ENCODE measurements around the gene TRIM62.

Gene TRIM62

GRCh38 chr1:33188572-33189275 lies 6.9 kb upstream of the TRIM62 start:
- Mint-ChIP-seq H3K36me3 (ENCODE audit: low read depth) (no peaks in the 10 kb centered on the region), H3K27me3 (ENCODE audit: low read depth) (peaks cover 24% of the 10 kb centered on the region), H3K27ac (no peak overlapping the region), H3K4me1 (ENCODE audit: low read depth) (peaks cover 6% of the 10 kb centered on the region), H3K9me3 (no peaks in the 10 kb centered on the region), H3K4me3 (no peak overlapping the region)
- no peak for DNase-seq (ENCODE audit: low spot score)

GRCh38 chr1:33186936-33187335 lies 5.1 kb upstream of the TRIM62 start:
- peaks cover 11% of the 10 kb centered on the region for H3K4me1 Mint-ChIP-seq (ENCODE audit: low read depth)
- DNase-seq (ENCODE audit: low spot score): no peak
- H3K36me3 Mint-ChIP-seq (ENCODE audit: low read depth): no peaks in the 10 kb centered on the region
- no peak overlapping the region for H3K27ac Mint-ChIP-seq
- H3K9me3 Mint-ChIP-seq: no peaks in the 10 kb centered on the region
- no peak overlapping the region for H3K4me3 Mint-ChIP-seq
- peaks cover 29% of the 10 kb centered on the region for H3K27me3 Mint-ChIP-seq (ENCODE audit: low read depth)

- peaks cover 10% of the 10 kb centered on the region for H3K4me1 Mint-ChIP-seq (ENCODE audit: low read depth)
- peaks cover 28% of the 10 kb centered on the region for H3K27me3 Mint-ChIP-seq (ENCODE audit: low read depth)
- no peak overlapping the region for H3K27ac Mint-ChIP-seq
- H3K9me3 Mint-ChIP-seq: no peaks in the 10 kb centered on the region
- H3K36me3 Mint-ChIP-seq (ENCODE audit: low read depth): no peaks in the 10 kb centered on the region
- H3K4me3 Mint-ChIP-seq: no peak overlapping the region
- DNase-seq (ENCODE audit: low spot score): no peak
Observed at GRCh38 chr1:33185541-33185940, 3.7 kb upstream of the TRIM62 start.

GRCh38 chr1:33183306-33183705 lies 1.5 kb upstream of the TRIM62 start:
- H3K36me3 Mint-ChIP-seq (ENCODE audit: low read depth): no peaks in the 10 kb centered on the region
- peaks cover 17% of the 10 kb centered on the region for H3K4me1 Mint-ChIP-seq (ENCODE audit: low read depth)
- H3K9me3 Mint-ChIP-seq: no peaks in the 10 kb centered on the region
- no peak for DNase-seq (ENCODE audit: low spot score)
- H3K4me3 Mint-ChIP-seq: peak overlapping the region; percentile 68
- H3K27me3 Mint-ChIP-seq (ENCODE audit: low read depth): peaks cover 28% of the 10 kb centered on the region
- no peak overlapping the region for H3K27ac Mint-ChIP-seq

GRCh38 chr1:33182896-33183295 lies 1.1 kb upstream of the TRIM62 start:
- Mint-ChIP-seq H3K27me3 (ENCODE audit: low read depth) (peaks cover 28% of the 10 kb centered on the region), H3K27ac (no peak overlapping the region), H3K4me1 (ENCODE audit: low read depth) (peaks cover 17% of the 10 kb centered on the region), H3K9me3 (no peaks in the 10 kb centered on the region), H3K36me3 (ENCODE audit: low read depth) (no peaks in the 10 kb centered on the region), H3K4me3 (peak overlapping the region; percentile 68)
- no peak for DNase-seq (ENCODE audit: low spot score)

GRCh38 chr1:33182401-33182841 lies 578 bp upstream of the TRIM62 start:
- no peak overlapping the region for H3K27ac Mint-ChIP-seq
- peaks cover 28% of the 10 kb centered on the region for H3K27me3 Mint-ChIP-seq (ENCODE audit: low read depth)
- H3K4me3 Mint-ChIP-seq: peak overlapping the region; percentile 68
- no peak for DNase-seq (ENCODE audit: low spot score)
- H3K9me3 Mint-ChIP-seq: no peaks in the 10 kb centered on the region
- H3K36me3 Mint-ChIP-seq (ENCODE audit: low read depth): no peaks in the 10 kb centered on the region
- H3K4me1 Mint-ChIP-seq (ENCODE audit: low read depth): peaks cover 17% of the 10 kb centered on the region

- Mint-ChIP-seq H3K9me3 (no peaks in the 10 kb centered on the region), H3K4me1 (ENCODE audit: low read depth) (peaks cover 17% of the 10 kb centered on the region), H3K4me3 (peak overlapping the region; percentile 87), H3K36me3 (ENCODE audit: low read depth) (no peaks in the 10 kb centered on the region), H3K27me3 (ENCODE audit: low read depth) (peaks cover 28% of the 10 kb centered on the region), H3K27ac (peak overlapping the region; percentile 92)
- peak; percentile 76 for DNase-seq (ENCODE audit: low spot score)
Observed at GRCh38 chr1:33180911-33181890, 642 bp downstream of the TRIM62 start.

- peak overlapping the region; percentile 92 for H3K27ac Mint-ChIP-seq
Observed at GRCh38 chr1:33180226-33180910, 1.5 kb downstream of the TRIM62 start.

GRCh38 chr1:33178836-33179439 lies 2.9 kb downstream of the TRIM62 start:
- peaks cover 17% of the 10 kb centered on the region for H3K27me3 Mint-ChIP-seq (ENCODE audit: low read depth)
- no peaks in the 10 kb centered on the region for H3K9me3 Mint-ChIP-seq
- no peak overlapping the region for H3K27ac Mint-ChIP-seq
- H3K36me3 Mint-ChIP-seq (ENCODE audit: low read depth): no peaks in the 10 kb centered on the region
- DNase-seq (ENCODE audit: low spot score): no peak
- peaks cover 17% of the 10 kb centered on the region for H3K4me1 Mint-ChIP-seq (ENCODE audit: low read depth)
- no peak overlapping the region for H3K4me3 Mint-ChIP-seq

More at GRCh38 chr1:33180226-33180910, 1.5 kb downstream of the TRIM62 start:
- Mint-ChIP-seq H3K4me1 (ENCODE audit: low read depth) (peaks cover 17% of the 10 kb centered on the region), H3K36me3 (ENCODE audit: low read depth) (no peaks in the 10 kb centered on the region), H3K4me3 (peak overlapping the region; percentile 87), H3K27me3 (ENCODE audit: low read depth) (peaks cover 23% of the 10 kb centered on the region), H3K9me3 (no peaks in the 10 kb centered on the region)
- DNase-seq (ENCODE audit: low spot score): no peak

GRCh38 chr1:33177996-33178540 lies 3.8 kb downstream of the TRIM62 start:
- Mint-ChIP-seq H3K27me3 (ENCODE audit: low read depth) (peaks cover 8% of the 10 kb centered on the region), H3K36me3 (ENCODE audit: low read depth) (no peaks in the 10 kb centered on the region), H3K4me1 (ENCODE audit: low read depth) (peaks cover 17% of the 10 kb centered on the region), H3K27ac (no peak overlapping the region), H3K9me3 (no peaks in the 10 kb centered on the region), H3K4me3 (no peak overlapping the region)
- DNase-seq (ENCODE audit: low spot score): no peak

GRCh38 chr1:33176887-33177286 lies 5.0 kb downstream of the TRIM62 start:
- DNase-seq (ENCODE audit: low spot score): no peak
- Mint-ChIP-seq H3K4me3 (no peak overlapping the region), H3K36me3 (ENCODE audit: low read depth) (no peaks in the 10 kb centered on the region), H3K4me1 (ENCODE audit: low read depth) (peaks cover 16% of the 10 kb centered on the region), H3K27me3 (ENCODE audit: low read depth) (no peaks in the 10 kb centered on the region), H3K9me3 (no peaks in the 10 kb centered on the region), H3K27ac (no peak overlapping the region)

GRCh38 chr1:33176362-33176850 lies 5.4 kb downstream of the TRIM62 start:
- H3K27ac Mint-ChIP-seq: no peak overlapping the region
- H3K27me3 Mint-ChIP-seq (ENCODE audit: low read depth): no peaks in the 10 kb centered on the region
- DNase-seq (ENCODE audit: low spot score): no peak
- no peak overlapping the region for H3K4me3 Mint-ChIP-seq
- H3K36me3 Mint-ChIP-seq (ENCODE audit: low read depth): peaks cover under 1% of the 10 kb centered on the region
- no peaks in the 10 kb centered on the region for H3K9me3 Mint-ChIP-seq
- H3K4me1 Mint-ChIP-seq (ENCODE audit: low read depth): peaks cover 17% of the 10 kb centered on the region

- Mint-ChIP-seq H3K9me3 (no peaks in the 10 kb centered on the region), H3K27ac (no peak overlapping the region), H3K4me1 (ENCODE audit: low read depth) (peaks cover 14% of the 10 kb centered on the region), H3K36me3 (ENCODE audit: low read depth) (peaks cover 4% of the 10 kb centered on the region), H3K27me3 (ENCODE audit: low read depth) (no peaks in the 10 kb centered on the region), H3K4me3 (no peak overlapping the region)
- no peak for DNase-seq (ENCODE audit: low spot score)
Observed at GRCh38 chr1:33175865-33176264, 6.0 kb downstream of the TRIM62 start.

All from T-helper 2 cell treated with Interferon-gamma antibody and Interleukin-4, amounts not matched to agents 5 μg/mL and 100 μg/mL, for 36 hours (primary cell).